Fibroblast of lung (primary cell): ENCODE results near the gene PDE3A. TPM values are rescaled to one million over a fixed set of nuclear protein-coding genes. Genes with fewer than 3 reads are reported as not detected.

Experiments
- DNase-seq, 2 donors: peaks; one replicate each; pipeline versions ENCODE4 v3.0.0 to v3.0.0-alpha.2; 2010; ENCODE audit warnings: low read depth in 2 of 2
- H2AFZ ChIP-seq: 2 replicates; pipeline ENCODE4 v1.5.1; 2012; ENCODE audit warnings: low read length, control low read depth, inconsistent platforms
- H3K27ac ChIP-seq: 2 replicates; pipeline ENCODE4 v1.5.1; 2011; ENCODE audit warnings: low read length, control low read depth; ENCODE audit not compliant: insufficient read depth
- H3K27me3 ChIP-seq: 2 replicates; pipeline ENCODE4 v1.5.1; 2011; ENCODE audit warnings: mild to moderate bottlenecking, low read length; ENCODE audit not compliant: control insufficient read depth, insufficient read depth
- H3K36me3 ChIP-seq: 2 replicates; pipeline ENCODE4 v1.5.1; 2011; ENCODE audit warnings: low read length; ENCODE audit not compliant: control insufficient read depth, insufficient read depth
- H3K4me1 ChIP-seq: 2 replicates; pipeline ENCODE4 v1.5.1; 2011; ENCODE audit warnings: low read length; ENCODE audit not compliant: control insufficient read depth, insufficient read depth; ENCODE audit errors: extremely low read depth
- H3K4me2 ChIP-seq: 2 replicates; pipeline ENCODE4 v1.5.1; 2011; ENCODE audit warnings: low read length, control low read depth; ENCODE audit not compliant: insufficient read depth; ENCODE audit errors: extremely low read depth
- H3K4me3 ChIP-seq, 4 experiments: fragments of 200-600 bp in 1 of 4; sonication (generic) in 1 of 4; replicated peaks in 1 of 4; 2 replicates each; pipeline ENCODE4 v1.5.1; 2011 to 2016; ENCODE audit warnings: low read length in 4 of 4, low read depth in 3 of 4, mild to moderate bottlenecking in 3 of 4, control low read depth in 2 of 4, inconsistent platforms in 1 of 4, mixed read lengths in 1 of 4; ENCODE audit not compliant: insufficient read depth in 1 of 4; ENCODE audit errors: control extremely low read depth in 1 of 4
- H3K79me2 ChIP-seq: 2 replicates; pipeline ENCODE4 v1.5.1; 2012; ENCODE audit warnings: mild to moderate bottlenecking, low read length, inconsistent platforms; ENCODE audit not compliant: control insufficient read depth, insufficient read depth
- H3K9ac ChIP-seq: 2 replicates; pipeline ENCODE4 v1.5.1; 2011; ENCODE audit warnings: mild to moderate bottlenecking, low read length, control low read depth; ENCODE audit not compliant: insufficient read depth
- H3K9me3 ChIP-seq: 2 replicates; pipeline ENCODE4 v1.5.1; 2012; ENCODE audit warnings: low read depth, low read length; ENCODE audit not compliant: control insufficient read depth, insufficient read depth
- H4K20me1 ChIP-seq: 2 replicates; pipeline ENCODE4 v1.5.1; 2011; ENCODE audit warnings: low read length; ENCODE audit not compliant: control insufficient read depth, insufficient read depth; ENCODE audit errors: extremely low read depth
- CTCF ChIP-seq, 2 donors: IDR thresholded peaks in 1 of 2; conservative IDR thresholded peaks in 1 of 2; 1 replicate in 1 of 2; 2 replicates in 1 of 2; pipeline ENCODE4 v1.5.1; 2011 to 2012; ENCODE audit warnings: low read length in 2 of 2, control low read depth in 1 of 2, inconsistent platforms in 1 of 2, low read depth in 1 of 2, mild to moderate bottlenecking in 1 of 2
- EZH2 ChIP-seq: IDR thresholded peaks from 2 replicates; pipeline ENCODE4 v1.5.1; 2012; ENCODE audit warnings: low read length, control low read depth, mild to moderate bottlenecking; ENCODE audit errors: missing control alignments
- polyA plus RNA-seq, 2 donors: library from polyadenylated mRNA; depleted of rRNA in 1 of 2; stranded (reverse) in 1 of 2; unstranded in 1 of 2; fragments of >200 nt; gene quantifications; 2 replicates each; pipeline ENCODE4 v1.2.1, GENCODE V29; 2011 to 2012; ENCODE audit warnings: missing spikeins in 1 of 2
- total RNA-seq: library from RNA; depleted of rRNA; stranded (reverse); fragments of >200 nt; gene quantifications from 2 replicates; pipeline ENCODE4 v1.2.1, GENCODE V29; 2014

Gene PDE3A
- total and polyA plus RNA-seq, 2 donors (not counting 1 experiment from before 2014, with no cell fraction given): 0.17 to 2.7 TPM

- H3K79me2 ChIP-seq: no peaks in the 10 kb centered on the region
- no peaks in the 10 kb centered on the region for H3K27me3 ChIP-seq
- no peaks in the 10 kb centered on the region for H3K9me3 ChIP-seq
- H3K27ac ChIP-seq: no peak overlapping the region
- H2AFZ ChIP-seq: no peak overlapping the region
- DNase-seq: peak in 1 of 2 donors; percentile 38
- H3K9ac ChIP-seq: no peak overlapping the region
- no peak overlapping the region for H3K4me3 ChIP-seq
- H4K20me1 ChIP-seq: no peaks in the 10 kb centered on the region
- no peaks in the 10 kb centered on the region for H3K4me1 ChIP-seq
- no peak overlapping the region for H3K4me2 ChIP-seq
- H3K36me3 ChIP-seq: no peaks in the 10 kb centered on the region
- TF ChIP-seq CTCF (conservative IDR thresholded peaks at IDR 0.05 in 1 of 2, IDR thresholded peaks at IDR 0.05 in 1 of 2; ENCODE audit: low read depth in 1 of 2, low read length in 2 of 2): no peak
- no peak for TF ChIP-seq EZH2
Observed at GRCh38 chr12:20429852-20430251, 61.5 kb downstream of the PDE3A start.

GRCh38 chr12:20432290-20432689 lies 64.0 kb downstream of the PDE3A start:
- no peaks in the 10 kb centered on the region for H3K9me3 ChIP-seq
- H3K4me2 ChIP-seq: no peak overlapping the region
- no peaks in the 10 kb centered on the region for H3K36me3 ChIP-seq
- TF ChIP-seq EZH2 (no peak), CTCF (conservative IDR thresholded peaks at IDR 0.05 in 1 of 2, IDR thresholded peaks at IDR 0.05 in 1 of 2; ENCODE audit: low read depth in 1 of 2, low read length in 2 of 2) (no peak)
- no peaks in the 10 kb centered on the region for H3K27me3 ChIP-seq
- no peaks in the 10 kb centered on the region for H3K79me2 ChIP-seq
- no peaks in the 10 kb centered on the region for H3K4me1 ChIP-seq
- no peak overlapping the region for H3K9ac ChIP-seq
- H2AFZ ChIP-seq: no peak overlapping the region
- no peak for DNase-seq
- H3K4me3 ChIP-seq: no peak overlapping the region
- H3K27ac ChIP-seq: no peak overlapping the region
- no peaks in the 10 kb centered on the region for H4K20me1 ChIP-seq

GRCh38 chr12:20434996-20435395 lies 66.7 kb downstream of the PDE3A start:
- H3K79me2 ChIP-seq: no peaks in the 10 kb centered on the region
- TF ChIP-seq CTCF (conservative IDR thresholded peaks at IDR 0.05 in 1 of 2, IDR thresholded peaks at IDR 0.05 in 1 of 2; ENCODE audit: low read depth in 1 of 2, low read length in 2 of 2): no peak
- no peak for TF ChIP-seq EZH2
- H3K4me3 ChIP-seq: no peak overlapping the region
- H3K4me2 ChIP-seq: no peak overlapping the region
- no peaks in the 10 kb centered on the region for H3K9me3 ChIP-seq
- no peak overlapping the region for H3K27ac ChIP-seq
- H3K4me1 ChIP-seq: peaks cover 5% of the 10 kb centered on the region
- DNase-seq: peak in 1 of 2 donors; percentile 72
- H3K9ac ChIP-seq: no peak overlapping the region
- H2AFZ ChIP-seq: no peak overlapping the region
- no peaks in the 10 kb centered on the region for H3K27me3 ChIP-seq
- no peaks in the 10 kb centered on the region for H4K20me1 ChIP-seq
- H3K36me3 ChIP-seq: no peaks in the 10 kb centered on the region
